ENCODE results near the gene CAP2.
"Not testable (repeated sequence)": the region's sequence is repeated elsewhere in the genome, so short reads cannot be mapped to it uniquely, and the experiment has no call there.

The CAP2 gene

DNA sequence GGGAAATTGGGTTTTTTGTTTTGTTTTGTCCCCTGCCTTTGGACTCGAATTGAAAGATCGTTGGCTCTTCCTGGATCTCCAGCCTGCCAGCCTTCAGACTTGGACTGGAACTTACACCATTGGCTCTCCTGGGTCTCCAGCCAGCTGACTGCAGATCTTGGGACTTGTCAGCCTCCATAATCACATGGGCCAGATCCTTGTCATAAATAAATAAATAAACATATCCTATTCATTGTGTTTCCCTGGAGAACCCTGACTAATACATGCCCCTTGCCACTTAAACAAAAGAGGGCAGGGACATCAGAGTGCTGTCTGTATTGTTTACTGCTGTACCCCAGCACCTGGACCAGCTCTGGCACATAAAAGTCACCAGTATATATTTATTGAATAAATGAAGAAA is 101.5 kb downstream of the CAP2 start:
- DNase-seq (ENCODE audit: insufficient read length, low spot score), result no peak
- no peak for FAIRE-seq

DNA sequence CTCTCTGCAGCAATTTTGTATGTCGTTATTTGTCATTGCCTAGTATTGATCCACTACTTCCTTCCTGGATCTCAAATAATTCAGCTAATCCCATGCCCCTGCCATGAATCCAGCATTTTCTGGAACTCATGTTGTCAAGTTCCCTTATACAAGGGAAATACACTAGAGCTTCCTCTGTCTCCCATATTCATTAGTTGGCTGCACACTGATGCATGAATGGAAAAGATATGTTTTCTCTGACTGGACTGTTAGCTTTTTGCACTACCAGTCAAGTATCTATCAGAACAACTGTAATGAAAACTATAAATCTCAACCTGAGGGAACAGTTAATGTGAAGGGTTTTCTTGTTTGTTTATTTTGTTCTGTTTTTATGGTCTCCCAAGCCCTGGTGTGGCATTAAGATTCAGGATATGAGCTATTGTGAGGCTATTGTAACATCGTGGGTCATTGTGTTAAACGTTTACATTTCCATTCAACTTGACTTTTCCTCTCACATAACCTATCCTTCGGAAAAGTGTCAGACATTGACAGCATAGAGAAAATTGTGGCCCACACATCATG is 104.2 kb downstream of the CAP2 start:
- FAIRE-seq (no peak), DNase-seq (ENCODE audit: insufficient read length, low spot score) (no peak)

DNA sequence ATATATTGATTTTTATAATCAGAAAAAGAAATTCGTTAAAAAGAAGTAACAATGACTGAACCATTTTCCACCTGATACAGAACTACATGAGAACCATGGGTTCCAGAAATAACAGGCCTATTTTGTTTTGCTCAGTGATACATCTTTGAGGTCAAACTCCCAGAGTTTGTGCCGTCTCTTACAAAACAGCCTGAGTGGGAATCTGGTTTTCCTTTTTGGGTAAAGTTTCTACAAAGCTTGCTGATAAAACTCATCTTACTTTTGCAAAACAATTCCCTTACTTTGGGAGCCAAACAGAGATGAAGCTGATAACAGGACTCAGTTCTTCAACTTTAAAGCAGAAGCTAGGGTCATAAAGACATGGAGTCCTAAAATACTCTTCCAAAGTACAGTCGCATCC is 108.0 kb downstream of the CAP2 start:
- no peak for DNase-seq (ENCODE audit: insufficient read length, low spot score)
- no peak for FAIRE-seq

DNA sequence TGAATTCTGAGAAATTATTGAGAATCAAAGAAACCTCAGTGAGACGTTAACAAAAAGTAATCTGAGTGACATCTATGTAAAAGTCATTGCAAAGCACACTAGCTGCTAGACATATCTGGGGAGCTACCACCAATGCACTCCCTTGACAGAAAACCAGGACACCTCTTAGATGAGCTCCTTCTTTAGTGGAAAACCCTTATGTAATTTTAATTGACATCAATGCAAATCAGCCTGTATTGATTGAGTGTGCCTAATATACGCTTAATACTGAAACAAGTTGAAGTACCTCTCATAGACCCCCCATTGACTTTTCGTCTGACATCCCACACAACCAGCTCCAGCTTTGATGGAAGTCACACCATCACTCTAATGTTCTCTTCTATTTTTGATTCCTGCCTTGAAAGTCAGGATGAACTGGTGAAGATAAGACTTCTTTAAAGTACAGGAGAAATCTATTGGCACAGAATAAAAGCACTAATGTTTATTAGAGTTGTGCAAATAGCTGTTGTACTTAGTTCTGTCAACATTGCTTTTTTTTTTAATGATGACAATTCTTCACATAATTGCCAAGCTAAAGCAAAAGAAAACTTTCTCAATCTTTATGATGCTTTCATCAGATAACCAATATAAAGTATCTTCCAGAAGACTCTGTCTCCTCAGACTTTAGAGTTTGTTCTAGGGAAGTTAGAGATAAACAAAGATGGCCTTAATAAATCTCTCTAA is 108.7 kb downstream of the CAP2 start:
- DNase-seq (ENCODE audit: insufficient read length, low spot score), result no peak
- FAIRE-seq, result no peak

DNA sequence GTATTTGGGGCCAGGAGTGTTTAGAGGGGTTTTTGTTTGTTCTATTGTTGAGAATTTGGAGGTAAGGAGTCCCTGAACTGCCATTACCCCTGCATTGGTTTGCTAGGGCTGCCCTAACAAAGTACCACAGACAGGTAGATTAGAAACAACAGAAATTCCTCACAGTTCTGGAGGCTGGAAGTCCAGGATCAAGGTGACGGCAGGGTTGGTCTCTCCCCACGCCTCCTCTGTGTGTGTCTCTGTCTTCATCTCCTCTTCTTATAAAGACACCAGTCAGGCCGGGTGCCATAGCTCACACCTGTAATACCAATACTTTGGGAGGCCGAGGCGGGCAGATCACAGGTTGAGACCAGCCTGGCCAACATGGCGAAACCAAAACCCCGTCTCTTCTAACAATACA is 109.7 kb downstream of the CAP2 start:
- DNase-seq (ENCODE audit: insufficient read length, low spot score) (no peak), FAIRE-seq (no peak)

DNA sequence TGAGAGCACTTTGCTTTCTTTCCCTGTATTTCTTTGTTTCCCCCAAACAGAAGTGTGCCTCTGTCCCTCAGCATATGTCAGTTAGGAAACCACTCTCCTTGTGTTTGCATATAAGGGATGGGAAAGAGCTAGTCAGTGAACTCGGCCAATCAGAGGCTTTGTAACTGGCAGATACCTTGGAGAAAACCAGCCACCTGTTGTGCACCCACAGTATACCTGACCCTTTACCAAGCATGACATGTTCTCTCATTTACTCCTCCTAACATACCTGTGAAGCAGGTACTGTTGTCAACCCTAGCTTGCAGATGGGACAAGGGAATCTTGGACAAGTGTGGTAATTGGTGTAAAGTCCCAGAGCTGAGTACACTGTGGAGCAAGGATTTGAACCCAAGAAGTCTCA is 110.6 kb downstream of the CAP2 start:
- no peak for FAIRE-seq
- DNase-seq (ENCODE audit: insufficient read length, low spot score), result no peak

DNA sequence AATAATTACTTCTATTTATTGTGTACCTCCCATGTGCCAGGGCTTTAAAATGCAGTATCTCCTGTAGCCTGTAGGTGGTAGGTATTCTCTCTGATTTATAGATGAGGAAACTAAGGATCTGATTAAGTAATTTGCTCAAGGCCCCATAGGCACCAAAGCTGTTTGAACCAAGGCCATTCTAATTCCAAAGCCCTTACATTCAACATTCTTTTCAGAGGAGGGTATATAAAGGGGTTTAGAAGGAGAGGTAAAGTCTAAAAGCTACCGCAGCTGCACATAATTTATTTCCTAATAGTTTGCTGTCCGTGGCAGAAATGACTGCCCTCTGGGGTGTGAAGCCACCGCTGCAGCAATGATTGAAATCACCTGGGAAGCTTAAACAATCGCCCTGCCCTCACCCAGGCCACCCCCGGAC is 111.7 kb downstream of the CAP2 start:
- no peak for DNase-seq (ENCODE audit: insufficient read length, low spot score)
- no peak for FAIRE-seq

DNA sequence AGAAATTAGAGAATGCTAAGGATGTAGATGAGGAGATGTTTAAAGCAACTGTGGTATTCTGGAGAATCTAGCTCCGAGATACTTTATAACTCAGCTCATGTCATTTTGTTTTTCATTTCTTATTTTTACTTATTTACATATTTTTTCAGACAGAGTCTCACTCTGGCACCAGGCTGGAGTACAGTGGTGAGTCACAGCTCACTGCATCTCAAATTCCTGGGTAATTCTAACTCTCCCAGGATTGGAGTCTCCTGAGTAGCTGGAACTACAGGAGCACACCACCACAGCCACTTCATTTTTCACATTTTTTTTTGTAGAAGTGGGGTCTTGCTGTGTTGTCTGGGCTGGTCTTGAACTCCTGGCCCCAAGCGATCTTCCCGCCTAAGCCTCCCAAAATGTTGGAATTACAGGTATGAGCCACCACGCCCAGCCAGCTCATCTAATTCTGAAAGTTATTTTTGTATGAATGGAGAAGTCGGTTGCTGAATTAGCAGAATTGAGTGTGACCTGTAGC is 112.4 kb downstream of the CAP2 start:
- DNase-seq (ENCODE audit: insufficient read length, low spot score), result no peak
- FAIRE-seq, result no peak

DNA sequence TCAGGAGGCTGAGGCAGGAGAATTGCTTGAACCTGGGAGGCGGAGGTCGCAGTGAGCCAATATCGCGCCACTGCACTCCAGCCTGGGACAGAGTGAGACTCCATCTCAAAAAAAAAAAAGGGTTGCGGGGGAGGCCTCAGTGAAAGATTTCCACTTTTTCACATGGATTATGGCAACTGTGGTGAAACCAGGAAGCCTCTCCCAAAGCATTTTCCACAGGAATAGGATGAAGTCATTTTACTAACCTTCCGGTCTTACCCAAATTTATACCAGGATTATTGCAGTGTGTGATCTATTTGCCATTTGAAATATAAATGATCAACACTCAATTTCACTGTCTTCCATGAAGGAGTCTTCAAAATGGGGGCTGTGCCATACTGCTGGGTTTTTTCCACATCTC is 113.1 kb downstream of the CAP2 start:
- no peak for FAIRE-seq

DNA sequence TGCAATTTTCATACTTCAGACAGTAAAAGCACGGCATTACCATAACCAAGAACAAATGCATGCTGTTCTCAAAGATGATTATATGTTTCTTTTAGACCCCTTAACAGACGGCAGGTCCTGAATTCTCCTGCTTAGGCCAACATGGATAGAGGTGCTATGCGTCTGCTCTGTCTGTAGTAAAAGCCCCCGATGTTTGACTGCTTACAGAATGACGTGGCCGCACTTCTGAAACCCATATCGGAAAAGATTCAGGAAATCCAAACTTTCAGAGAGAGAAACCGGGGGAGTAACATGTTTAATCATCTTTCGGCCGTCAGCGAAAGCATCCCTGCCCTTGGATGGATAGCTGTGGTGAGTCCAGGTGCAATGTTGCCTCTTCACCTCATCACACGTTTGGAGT is 113.6 kb downstream of the CAP2 start:
- DNase-seq (ENCODE audit: insufficient read length, low spot score), result no peak
- no peak for FAIRE-seq

More for the DNA sequence above, 113.1 kb downstream of the CAP2 start:
- DNase-seq (ENCODE audit: insufficient read length, low spot score), result no peak

DNA sequence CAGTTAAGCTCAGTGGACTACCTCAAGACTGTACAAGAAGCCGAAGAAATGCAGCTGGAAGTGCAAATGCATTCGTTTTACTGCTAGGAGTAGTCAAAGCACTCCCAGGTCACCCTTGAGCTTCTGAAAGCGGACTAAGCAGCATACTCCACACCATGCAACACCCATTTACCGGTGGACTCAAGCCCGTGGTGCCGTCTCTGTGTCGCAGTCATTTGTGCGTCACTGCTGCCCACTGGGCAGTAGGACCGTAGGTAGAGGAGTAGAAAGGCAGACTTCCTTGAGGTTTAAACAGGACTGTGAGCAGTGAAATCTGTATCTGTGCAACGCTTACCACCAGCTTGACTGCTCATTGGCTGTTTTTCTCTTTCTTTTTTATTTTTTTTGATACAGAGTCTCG is 117.7 kb downstream of the CAP2 start:
- FAIRE-seq (no peak), DNase-seq (ENCODE audit: insufficient read length, low spot score) (no peak)

DNA sequence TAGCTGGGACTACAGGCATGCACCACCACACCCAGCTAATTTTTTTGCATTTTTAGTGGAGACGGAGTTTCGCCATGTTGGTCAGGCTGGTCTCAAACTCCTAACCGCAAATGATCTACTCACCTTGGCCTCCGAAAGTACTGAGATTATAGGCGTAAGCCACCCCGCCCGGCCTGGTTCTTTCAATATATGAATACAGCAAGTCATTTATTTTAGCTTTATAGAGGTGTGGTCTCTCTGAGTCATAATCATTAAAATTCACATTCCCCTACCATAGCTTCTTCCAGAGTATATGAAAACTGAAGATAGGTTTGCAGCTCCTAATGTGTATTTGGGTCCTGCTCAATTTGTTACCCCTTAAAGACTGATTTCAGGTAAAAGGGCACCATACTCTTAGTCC is 118.2 kb downstream of the CAP2 start:
- DNase-seq (ENCODE audit: insufficient read length, low spot score) (no peak), FAIRE-seq (no peak)

DNA sequence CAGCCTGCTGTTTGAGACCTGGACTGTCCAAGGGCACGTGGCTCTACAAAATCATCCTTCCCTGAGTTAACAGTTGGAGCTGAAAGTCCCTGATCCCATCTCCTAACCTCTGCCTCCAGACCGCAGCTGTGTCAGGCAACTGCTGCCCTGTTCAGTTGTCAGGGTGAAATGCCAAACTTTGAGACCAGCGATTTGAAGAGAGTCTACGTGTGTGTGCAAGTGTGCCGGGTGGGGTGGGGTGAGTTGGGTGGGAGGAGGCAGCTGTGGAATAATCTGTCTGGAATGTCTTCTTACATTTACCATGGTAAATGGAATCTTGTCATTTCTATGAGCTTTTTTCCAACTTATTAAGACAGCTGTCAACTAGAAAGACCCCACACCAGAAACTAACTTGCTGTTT is 125.7 kb downstream of the CAP2 start:
- FAIRE-seq, result no peak
- no peak for DNase-seq (ENCODE audit: insufficient read length, low spot score)

DNA sequence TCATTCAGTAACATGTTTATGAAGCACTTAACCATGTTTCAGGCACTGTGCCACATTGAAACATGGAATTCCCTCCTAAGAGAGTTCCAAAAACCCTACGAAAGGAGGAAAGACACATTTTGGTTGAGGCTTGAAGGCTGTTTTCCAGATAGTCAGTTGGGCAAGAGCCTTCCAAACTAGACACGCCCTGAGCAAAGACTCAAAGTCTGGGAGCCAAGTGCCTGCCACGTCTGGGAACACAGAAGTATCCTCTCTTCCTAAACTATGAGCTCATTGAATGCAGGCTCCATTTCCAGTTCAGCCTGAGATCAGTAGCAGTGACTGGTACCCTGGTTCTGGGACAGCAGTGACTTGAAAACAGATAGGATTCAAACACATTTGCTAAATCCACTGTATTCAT is 132.2 kb downstream of the CAP2 start:
- DNase-seq (ENCODE audit: insufficient read length, low spot score) (no peak), FAIRE-seq (no peak)

DNA sequence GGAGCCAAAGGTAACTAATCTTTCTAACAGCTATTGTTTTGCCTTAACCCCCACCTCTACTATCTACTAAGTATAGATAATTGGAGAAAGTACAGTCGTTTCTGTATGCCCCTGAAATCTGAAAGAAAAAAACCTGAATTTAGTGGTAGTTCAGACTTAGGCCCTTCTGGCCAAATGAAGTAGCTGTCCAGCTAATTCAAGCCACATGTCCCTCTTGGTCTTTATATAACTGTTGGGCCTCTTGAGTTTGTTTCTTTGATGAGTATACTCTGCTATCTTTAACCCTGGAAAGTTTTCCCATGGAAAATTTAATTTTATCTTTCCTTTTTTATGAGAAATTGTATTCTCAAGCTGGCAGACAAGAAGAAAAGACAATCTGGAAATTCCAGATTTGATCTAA is 133.7 kb downstream of the CAP2 start:
- FAIRE-seq (no peak), DNase-seq (ENCODE audit: insufficient read length, low spot score) (no peak)

DNA sequence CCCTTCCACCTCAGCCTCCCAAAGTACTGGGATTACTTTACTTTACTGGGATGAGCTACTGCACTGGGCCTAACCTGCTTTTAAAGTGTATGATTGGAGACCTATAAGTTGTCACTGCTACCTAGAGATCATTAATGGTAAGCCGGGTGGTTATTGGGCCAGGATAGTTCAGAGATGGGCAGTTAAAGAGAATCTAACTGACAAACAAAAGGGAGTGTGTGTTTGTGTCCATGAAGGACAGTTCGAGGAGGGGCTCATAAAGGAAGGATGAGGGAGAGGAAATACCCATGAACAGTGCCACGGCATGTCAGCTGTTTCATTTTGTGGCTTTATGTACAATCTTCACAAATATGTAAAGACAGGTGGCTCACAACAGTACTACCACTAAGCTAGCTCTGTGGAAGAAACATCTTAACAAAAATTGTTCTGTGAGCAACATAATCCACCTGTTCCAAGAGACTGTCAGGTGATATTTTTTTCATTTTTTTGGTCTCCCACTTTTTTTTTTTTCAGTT is 137.0 kb downstream of the CAP2 start:
- DNase-seq (ENCODE audit: insufficient read length, low spot score) (no peak), FAIRE-seq (no peak)

DNA sequence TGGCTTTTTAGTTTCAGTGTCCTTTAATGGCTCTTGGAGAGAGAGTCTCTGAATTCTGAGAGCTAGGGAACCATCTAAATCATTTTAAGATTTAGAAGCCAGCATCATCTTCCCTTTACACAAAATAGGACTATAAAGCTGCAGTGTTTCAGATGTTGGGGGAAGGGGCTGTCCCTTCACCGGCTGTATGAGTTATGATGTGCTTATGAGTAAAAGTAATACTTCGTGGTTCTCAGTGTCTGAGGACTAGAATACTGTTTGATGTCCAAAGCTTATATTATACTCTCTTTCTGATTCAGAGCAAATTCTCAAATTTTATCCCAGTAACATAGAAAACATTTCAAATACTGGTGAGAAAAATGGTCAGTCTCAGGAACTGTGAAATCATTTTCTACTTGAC is 143.2 kb downstream of the CAP2 start:
- FAIRE-seq (no peak), DNase-seq (ENCODE audit: insufficient read length, low spot score) (no peak)

DNA sequence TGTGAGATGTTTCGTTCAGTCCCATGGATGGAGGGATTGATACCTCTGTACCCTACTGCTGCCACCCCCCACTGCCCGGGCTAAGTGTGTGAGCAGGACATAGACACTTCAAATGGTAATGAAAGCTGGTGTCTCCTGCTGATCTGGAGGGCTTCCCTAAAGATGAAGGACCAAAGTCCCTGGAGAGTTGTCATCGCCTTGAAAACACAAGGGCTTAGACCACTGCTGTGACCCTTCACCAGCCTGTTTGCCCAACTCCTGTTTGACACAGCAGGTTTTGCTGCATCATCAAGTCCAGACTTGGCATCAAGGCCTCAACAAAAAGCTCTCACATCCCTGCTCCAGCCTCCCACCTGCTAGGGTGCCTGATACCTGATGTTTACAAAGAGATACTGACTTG is 148.8 kb downstream of the CAP2 start:
- FAIRE-seq (no peak), DNase-seq (ENCODE audit: insufficient read length, low spot score) (no peak)

DNA sequence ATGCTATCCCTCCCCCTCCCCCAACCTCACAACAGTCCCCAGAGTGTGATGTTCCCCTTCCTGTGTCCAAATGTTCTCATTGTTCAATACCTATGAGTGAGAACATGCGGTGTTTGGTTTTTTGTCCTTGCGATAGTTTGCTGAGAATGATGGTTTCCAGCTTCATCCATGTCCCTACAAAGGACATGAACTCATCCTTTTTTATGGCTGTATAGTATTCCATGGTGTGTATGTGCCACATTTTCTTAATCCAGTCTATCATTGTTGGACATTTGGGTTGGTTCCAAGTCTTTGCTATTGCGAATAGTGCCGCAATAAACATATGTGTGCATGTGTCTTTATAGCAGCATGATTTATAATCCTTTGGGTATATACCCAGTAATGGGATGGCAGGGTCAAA is 152.3 kb downstream of the CAP2 start:
- not testable (repeated sequence) for FAIRE-seq

DNA sequence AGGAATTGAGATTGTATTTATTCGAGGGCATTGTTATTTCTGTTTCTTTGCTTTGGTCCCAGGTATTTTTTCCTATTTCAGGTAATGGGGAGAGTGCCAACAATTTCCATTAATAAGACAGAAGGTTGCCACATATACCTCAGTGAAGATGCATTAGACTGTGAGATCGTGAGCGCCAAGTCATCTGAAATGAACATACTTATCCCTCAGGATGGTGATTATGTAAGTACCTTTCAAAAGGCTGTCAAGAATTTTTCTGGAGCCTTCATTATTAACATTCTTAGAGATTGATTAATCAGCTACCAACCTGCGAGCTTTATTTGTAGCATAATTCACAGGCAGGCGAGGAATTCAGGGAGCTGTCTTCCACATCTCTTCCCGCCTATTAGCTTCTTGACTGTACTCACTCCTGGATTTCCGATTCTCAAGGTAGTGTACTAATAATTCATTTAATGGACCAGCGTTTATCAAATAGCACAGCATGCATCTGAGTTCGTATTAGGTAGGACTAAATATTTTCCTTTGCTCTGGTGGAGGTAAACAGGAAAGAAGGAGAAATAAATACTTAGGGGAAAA is 158.1 kb downstream of the CAP2 start:
- no peak for FAIRE-seq

More for the DNA sequence above, 152.3 kb downstream of the CAP2 start:
- DNase-seq (ENCODE audit: insufficient read length, low spot score), result not testable (repeated sequence)

DNA sequence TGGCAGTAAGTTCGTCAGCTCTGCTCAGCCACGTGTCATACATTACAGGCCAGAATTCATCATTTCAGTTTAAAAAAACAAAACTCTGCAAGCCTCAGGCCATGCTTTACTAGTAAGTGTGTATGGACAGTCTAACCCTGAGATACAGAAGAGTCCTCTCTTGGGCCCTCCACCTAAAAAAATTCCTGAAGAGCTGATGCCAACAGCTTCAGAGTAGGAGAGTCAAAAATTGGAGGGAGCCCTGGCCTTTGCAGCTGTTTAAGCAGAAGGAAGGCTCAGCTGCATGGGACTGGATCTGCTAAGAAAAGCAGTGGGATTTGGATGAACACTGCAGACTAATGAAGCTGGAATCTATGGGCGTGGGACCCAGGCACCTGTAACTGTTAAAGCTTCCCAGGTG is 159.5 kb downstream of the CAP2 start:
- DNase-seq (ENCODE audit: insufficient read length, low spot score), result no peak
- no peak for FAIRE-seq

More for the DNA sequence above, 158.1 kb downstream of the CAP2 start:
- DNase-seq (ENCODE audit: insufficient read length, low spot score), result no peak

DNA sequence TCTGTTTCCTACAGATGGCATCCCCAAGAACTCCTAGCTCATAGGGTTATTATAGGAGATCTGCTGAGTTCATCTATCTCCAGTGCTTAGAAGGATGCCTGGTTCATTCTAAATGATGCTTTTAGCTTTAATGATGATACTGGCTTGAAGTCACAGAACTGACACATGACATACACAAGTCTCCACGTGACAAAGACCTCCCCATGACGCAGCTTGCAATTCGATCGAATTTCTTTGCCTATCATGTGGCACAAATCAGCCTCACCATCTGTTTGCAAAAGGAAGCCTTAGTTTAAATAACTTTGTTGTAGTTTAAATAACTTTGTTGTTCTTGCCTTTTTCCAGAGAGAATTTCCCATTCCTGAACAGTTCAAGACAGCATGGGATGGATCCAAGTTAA is 162.6 kb downstream of the CAP2 start:
- FAIRE-seq (no peak), DNase-seq (ENCODE audit: insufficient read length, low spot score) (no peak)
